ENCODE data around the gene CA11. TPM values are rescaled to one million over a fixed set of nuclear protein-coding genes. Genes with fewer than 3 reads are reported as not detected.

CA11 gene
- total and polyA plus RNA-seq, 9 of the 15 experiments (the other 6 are each of a cell fraction or from before 2014, with no cell fraction given): 2.9 to 19.9 (median 8.3) TPM

GRCh38 chr19:48619692-48620585 lies 26.0 kb downstream of the CA11 start (continued):
- no peak; the same call in 1 of the 2 replicates for TF ChIP-seq HDGF (IDR thresholded peaks at IDR 0.05)
- no peak for TF ChIP-seq HNRNPUL1 (IDR thresholded peaks at IDR 0.05; ENCODE audit: low read length)
- no peak; the same call in 1 of the 2 replicates for TF ChIP-seq GATAD2B (IDR thresholded peaks at IDR 0.05; ENCODE audit: borderline replicate concordance)
- TF ChIP-seq ZBTB43 (CRISPR knock-in tag; IDR thresholded peaks at IDR 0.05): no peak
- no peak for TF ChIP-seq ZNF740 (CRISPR knock-in tag; IDR thresholded peaks at IDR 0.05)
- TF ChIP-seq ZNF740 (tag; IDR thresholded peaks at IDR 0.05): no peak
- TF ChIP-seq CREB3L1 (IDR thresholded peaks at IDR 0.05; ENCODE audit: borderline replicate concordance, low read depth): no peak
- TF ChIP-seq ATF4 (CRISPR knock-in tag; IDR thresholded peaks at IDR 0.05): no peak
- no peak for TF ChIP-seq ZNF436 (CRISPR knock-in tag; IDR thresholded peaks at IDR 0.05)
- TF ChIP-seq SIRT6 (IDR thresholded peaks at IDR 0.05; ENCODE audit: low read depth, low read length): no peak
- TF ChIP-seq BMI1 (IDR thresholded peaks at IDR 0.05; ENCODE audit: low read length): no peak
- TF ChIP-seq ZNF639 (CRISPR knock-in tag; conservative IDR thresholded peaks at IDR 0.05 in 1 of 2, IDR thresholded peaks at IDR 0.05 in 1 of 2): no peak
- TF ChIP-seq TFAP4 (CRISPR knock-in tag; IDR thresholded peaks at IDR 0.05; ENCODE audit: borderline replicate concordance): no peak
- no peak for TF ChIP-seq XRCC4 (IDR thresholded peaks at IDR 0.05; ENCODE audit: extremely low read depth, insufficient read depth, insufficient read length)
- TF ChIP-seq ZNF655 (CRISPR knock-in tag; IDR thresholded peaks at IDR 0.05): no peak
- TF ChIP-seq ZNF717 (CRISPR knock-in tag; IDR thresholded peaks at IDR 0.05): no peak
- no peak for TF ChIP-seq RBBP5 (IDR thresholded peaks at IDR 0.05; ENCODE audit: borderline replicate concordance, insufficient read depth, low read length, poor library complexity, severe bottlenecking)
- no peak for TF ChIP-seq ZNF143 (CRISPR knock-in tag; IDR thresholded peaks at IDR 0.05)

Measured in K562 (cell line).